ENCODE data around the gene XIRP1. TPM values are rescaled to one million over a fixed set of nuclear protein-coding genes. Genes with fewer than 3 reads are reported as not detected.

The XIRP1 gene
- total and polyA plus RNA-seq, 2 donors (not counting 1 experiment from before 2014, with no cell fraction given) = not detected

GRCh38 chr3:39168156-39168780 lies 24.1 kb downstream of the XIRP1 start:
- no peak overlapping the region for H3K4me3 Mint-ChIP-seq
- intact Hi-C loops (cut with micrococcal nuclease) = loop anchor here (5.0 kb wide), 1 partner anchor 66 kb away; no protein-coding TSS in a partner anchor
- ATAC-seq (ENCODE audit: low read depth) = no peak

More at GRCh38 chr3:39168156-39168780, 24.1 kb downstream of the XIRP1 start:
- no peak overlapping the region for H2AFZ ChIP-seq (ENCODE audit: insufficient read depth, low read depth, low read length, poor library complexity, severe bottlenecking)
- no peak overlapping the region for H3K27ac ChIP-seq (ENCODE audit: low read length in 2 of 2)
- H3K27ac Mint-ChIP-seq = no peak overlapping the region
- H3K27me3 Mint-ChIP-seq = no peaks in the 10 kb centered on the region
- H3K4me1 ChIP-seq (ENCODE audit: control insufficient read depth in 2 of 2, insufficient read depth in 2 of 2, low read length in 2 of 2) = no peaks in the 10 kb centered on the region
- H3K4me1 Mint-ChIP-seq = no peaks in the 10 kb centered on the region
- no peak for DNase-seq
- no peaks in the 10 kb centered on the region for H3K36me3 ChIP-seq (replicated peaks in 1 of 2; ENCODE audit: control extremely low read depth in 1 of 2, control insufficient read depth in 1 of 2, extremely low read depth in 1 of 2, insufficient read depth in 2 of 2, low read length in 1 of 2)
- 100% methylated on average over 2 of the region's 5 CpGs for WGBS (ENCODE audit: insufficient coverage)
- TF ChIP-seq EZH2 (IDR thresholded peaks at IDR 0.05; ENCODE audit: borderline replicate concordance, insufficient read depth, low read depth, low read length, poor library complexity, severe bottlenecking) = no peak
- no peak for TF ChIP-seq CTCF (IDR thresholded peaks at IDR 0.05)
- CTCF ChIA-PET = interaction anchor here (0.7 to 2.4 kb wide), 2 partner anchors 10 to 71 kb away, joined by 3 to 8 read pairs; no protein-coding TSS in a partner anchor
- no peak overlapping the region for H3K4me3 ChIP-seq (ENCODE audit: control extremely low read depth in 1 of 5, extremely low read depth in 1 of 5, insufficient read depth in 1 of 5, low read depth in 2 of 5, low read length in 4 of 5)
- H3K9me3 ChIP-seq (ENCODE audit: control extremely low read depth in 1 of 3, control insufficient read depth in 2 of 3, insufficient read depth in 1 of 3, low read length in 2 of 3) = peaks cover 0 to under 1% (median 0%) of the 10 kb centered on the region in 3 donors
- no peaks in the 10 kb centered on the region for H3K79me2 ChIP-seq (ENCODE audit: control insufficient read depth, insufficient read depth, low read length)
- H3K4me2 ChIP-seq (replicated peaks; ENCODE audit: low read depth, low read length, poor library complexity, severe bottlenecking) = no peak overlapping the region
- no peaks in the 10 kb centered on the region for H3K9me3 Mint-ChIP-seq (ENCODE audit: insufficient read depth)
- H3K27me3 ChIP-seq (replicated peaks in 1 of 4; ENCODE audit: control extremely low read depth in 1 of 4, control insufficient read depth in 3 of 4, insufficient read depth in 4 of 4, low read length in 3 of 4) = no peaks in the 10 kb centered on the region
- POLR2A ChIA-PET = no interaction called here
- H4K20me1 ChIP-seq (ENCODE audit: control insufficient read depth, insufficient read depth, low read length, poor library complexity, severe bottlenecking) = no peaks in the 10 kb centered on the region
- H3K9ac ChIP-seq (ENCODE audit: low read length) = no peak overlapping the region
